ENCODE results near the gene CHMP4A.

The CHMP4A gene

DNA sequence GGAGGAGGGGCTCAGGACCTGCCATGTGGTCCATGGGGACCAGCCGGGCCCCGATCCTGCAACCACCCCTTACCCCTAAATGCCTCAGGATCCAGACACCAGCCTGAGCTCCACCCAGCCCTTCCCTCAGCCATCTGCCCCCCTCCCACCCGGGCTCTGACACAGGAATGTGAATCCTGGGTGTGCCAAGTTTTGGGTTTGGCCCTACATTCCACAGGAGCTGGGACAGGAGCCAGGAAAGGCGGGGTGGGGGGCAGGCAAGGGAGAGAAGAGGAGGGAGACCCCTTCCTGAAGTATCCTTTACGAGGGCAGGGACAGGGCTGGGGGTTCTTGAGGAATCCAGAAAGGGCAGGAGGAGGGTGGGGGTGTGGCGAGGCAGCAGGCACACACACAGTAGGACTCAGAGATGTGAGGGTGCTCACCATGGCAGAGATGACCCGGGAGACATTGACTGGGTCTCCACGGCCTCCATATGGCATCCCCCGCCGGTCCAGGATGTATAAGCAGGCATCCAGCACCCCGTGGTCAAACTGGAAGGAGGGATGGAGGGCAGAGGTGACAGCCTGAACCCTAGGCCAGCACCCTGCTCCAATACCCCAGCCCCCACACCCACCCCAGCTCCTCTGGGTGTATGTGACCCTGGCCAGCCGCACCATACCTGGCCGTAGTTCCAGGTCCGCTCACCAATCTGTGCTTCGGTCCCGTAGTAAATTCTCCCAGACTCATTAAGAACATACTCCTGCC, 46.2 kb upstream of the CHMP4A start:
- TF ChIP-seq, protein P1, sequence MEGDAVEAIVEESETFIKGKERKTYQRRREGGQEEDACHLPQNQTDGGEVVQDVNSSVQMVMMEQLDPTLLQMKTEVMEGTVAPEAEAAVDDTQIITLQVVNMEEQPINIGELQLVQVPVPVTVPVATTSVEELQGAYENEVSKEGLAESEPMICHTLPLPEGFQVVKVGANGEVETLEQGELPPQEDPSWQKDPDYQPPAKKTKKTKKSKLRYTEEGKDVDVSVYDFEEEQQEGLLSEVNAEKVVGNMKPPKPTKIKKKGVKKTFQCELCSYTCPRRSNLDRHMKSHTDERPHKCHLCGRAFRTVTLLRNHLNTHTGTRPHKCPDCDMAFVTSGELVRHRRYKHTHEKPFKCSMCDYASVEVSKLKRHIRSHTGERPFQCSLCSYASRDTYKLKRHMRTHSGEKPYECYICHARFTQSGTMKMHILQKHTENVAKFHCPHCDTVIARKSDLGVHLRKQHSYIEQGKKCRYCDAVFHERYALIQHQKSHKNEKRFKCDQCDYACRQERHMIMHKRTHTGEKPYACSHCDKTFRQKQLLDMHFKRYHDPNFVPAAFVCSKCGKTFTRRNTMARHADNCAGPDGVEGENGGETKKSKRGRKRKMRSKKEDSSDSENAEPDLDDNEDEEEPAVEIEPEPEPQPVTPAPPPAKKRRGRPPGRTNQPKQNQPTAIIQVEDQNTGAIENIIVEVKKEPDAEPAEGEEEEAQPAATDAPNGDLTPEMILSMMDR (IDR thresholded peaks at IDR 0.05; ENCODE audit: control insufficient read depth, insufficient read depth, low read depth, low read length, missing control alignments): no peak
- DNase-seq (ENCODE audit: low read depth): no peak
- H3K4me3 ChIP-seq (ENCODE audit: control insufficient read depth, low read depth, low read length): no peak overlapping the region

DNA sequence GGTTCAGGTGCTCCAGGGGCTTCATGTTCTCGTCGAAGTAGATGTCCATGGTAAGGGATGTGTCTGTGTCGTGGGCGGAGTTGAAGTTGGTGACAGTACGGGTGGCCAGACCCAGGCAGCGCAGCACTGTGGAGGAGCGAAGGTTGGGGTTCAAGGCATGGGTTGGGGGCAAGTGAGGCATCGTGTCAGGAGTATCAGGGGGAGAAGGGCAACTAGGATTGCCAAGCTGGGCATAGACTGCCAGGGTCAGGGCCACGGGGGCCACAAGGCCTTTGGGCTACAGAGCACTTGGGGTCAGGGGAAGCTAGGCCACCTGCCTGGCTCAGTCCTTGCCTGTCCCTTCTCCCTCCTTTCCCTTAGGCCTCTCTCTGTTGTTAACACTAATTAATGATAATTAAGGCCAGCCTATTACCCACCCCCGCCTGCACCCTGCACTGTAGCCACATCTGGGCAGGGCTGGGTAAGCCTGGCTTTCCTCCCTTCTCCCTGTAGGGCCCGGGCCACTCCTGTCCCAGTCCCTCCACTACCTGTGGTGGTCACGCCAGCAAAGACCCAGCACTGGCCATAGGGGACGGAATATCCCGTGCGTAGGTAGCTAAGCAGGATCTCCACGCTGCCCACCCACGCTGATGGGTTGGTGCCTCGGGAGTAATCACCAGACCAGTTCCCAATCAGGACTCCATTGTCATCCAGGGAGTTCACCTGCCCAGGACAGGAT, 45.4 kb upstream of the CHMP4A start:
- DNase-seq (ENCODE audit: low read depth): no peak
- no peak overlapping the region for H3K4me3 ChIP-seq (ENCODE audit: control insufficient read depth, low read depth, low read length)
- TF ChIP-seq, protein P1 (IDR thresholded peaks at IDR 0.05; ENCODE audit: control insufficient read depth, insufficient read depth, low read depth, low read length, missing control alignments): no peak

GRCh38 chr14:24258119-24258518, 44.8 kb upstream of the CHMP4A start:
- no peak overlapping the region for H3K4me3 ChIP-seq (ENCODE audit: control insufficient read depth, low read depth, low read length)
- TF ChIP-seq, protein P1 (IDR thresholded peaks at IDR 0.05; ENCODE audit: control insufficient read depth, insufficient read depth, low read depth, low read length, missing control alignments): no peak
- DNase-seq (ENCODE audit: low read depth): no peak

DNA sequence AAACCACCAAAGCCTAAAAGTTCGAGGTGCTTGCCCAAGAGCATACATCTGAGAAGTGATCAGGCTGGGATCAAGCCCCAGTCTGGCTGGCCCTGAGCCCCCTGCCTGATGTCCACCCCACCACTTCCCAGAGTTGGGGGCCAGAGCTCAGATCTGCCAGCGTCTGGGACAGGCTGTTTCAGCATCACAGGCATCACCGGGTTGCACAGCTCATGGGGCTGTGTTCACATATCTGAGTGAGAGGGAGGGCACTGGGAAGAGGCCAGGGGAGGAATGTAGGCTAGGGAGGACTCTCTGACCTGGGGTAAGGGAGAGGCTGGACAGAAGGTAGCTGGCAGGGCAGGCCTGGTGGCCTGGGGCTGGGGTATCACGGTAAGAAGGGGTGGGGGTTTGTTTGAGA, 43.7 kb upstream of the CHMP4A start:
- H3K4me3 ChIP-seq (ENCODE audit: control insufficient read depth, low read depth, low read length): no peak overlapping the region
- TF ChIP-seq, protein P1 (IDR thresholded peaks at IDR 0.05; ENCODE audit: control insufficient read depth, insufficient read depth, low read depth, low read length, missing control alignments): no peak
- no peak for DNase-seq (ENCODE audit: low read depth)

GRCh38 chr14:24255931-24256711, 42.8 kb upstream of the CHMP4A start:
- H3K4me3 ChIP-seq (ENCODE audit: control insufficient read depth, low read depth, low read length): no peak overlapping the region
- TF ChIP-seq, protein P1 (IDR thresholded peaks at IDR 0.05; ENCODE audit: control insufficient read depth, insufficient read depth, low read depth, low read length, missing control alignments): no peak
- DNase-seq (ENCODE audit: low read depth): no peak

- TF ChIP-seq, protein P1 (IDR thresholded peaks at IDR 0.05; ENCODE audit: control insufficient read depth, insufficient read depth, low read depth, low read length, missing control alignments): no peak
- no peak overlapping the region for H3K4me3 ChIP-seq (ENCODE audit: control insufficient read depth, low read depth, low read length)
- no peak for DNase-seq (ENCODE audit: low read depth)
These were observed 42.1 kb upstream of the CHMP4A start for GRCh38 chr14:24255438-24255837.

All from AG09309 (cell line).